Fibroblast of villous mesenchyme (primary cell): ENCODE results near the gene PCDH9. TPM values are rescaled to one million over a fixed set of nuclear protein-coding genes. Genes with fewer than 3 reads are reported as not detected.

Experiments used
- DNase-seq: peaks from one replicate; pipeline ENCODE4 v3.0.0-alpha.2; 2010; ENCODE audit warnings: low read depth
- H3K4me3 ChIP-seq: 2 replicates; pipeline ENCODE4 v1.5.1; 2011; ENCODE audit warnings: low read depth, mild to moderate bottlenecking, low read length
- CTCF ChIP-seq: IDR thresholded peaks from 2 replicates; pipeline ENCODE4 v1.5.1; 2012; ENCODE audit warnings: low read depth, mild to moderate bottlenecking, low read length; ENCODE audit not compliant: insufficient read depth
- total RNA-seq: library from RNA; depleted of rRNA; stranded (reverse); fragments of >200 nt; gene quantifications from 2 replicates; pipeline ENCODE4 v1.2.3, GENCODE V29; 2012

Gene PCDH9
- total RNA-seq, 1 donor = 9.9 TPM

- no peak overlapping the region for H3K4me3 ChIP-seq
Measured at GRCh38 chr13:66503890-66504289, 726.2 kb downstream of the PCDH9 start.

GRCh38 chr13:66501181-66501580 lies 729.0 kb downstream of the PCDH9 start:
- DNase-seq = peak; percentile 35
- TF ChIP-seq CTCF = no peak
- H3K4me3 ChIP-seq = no peak overlapping the region

More at GRCh38 chr13:66503890-66504289, 726.2 kb downstream of the PCDH9 start:
- DNase-seq = no peak
- TF ChIP-seq CTCF = no peak

GRCh38 chr13:66492479-66492878 lies 737.7 kb downstream of the PCDH9 start:
- H3K4me3 ChIP-seq = no peak overlapping the region
- no peak for TF ChIP-seq CTCF
- DNase-seq = no peak

- TF ChIP-seq CTCF = no peak
Measured at GRCh38 chr13:66491251-66491650, 738.9 kb downstream of the PCDH9 start.

GRCh38 chr13:66489586-66489985 lies 740.5 kb downstream of the PCDH9 start:
- no peak for DNase-seq
- no peak for TF ChIP-seq CTCF
- no peak overlapping the region for H3K4me3 ChIP-seq

More at GRCh38 chr13:66491251-66491650, 738.9 kb downstream of the PCDH9 start:
- no peak for DNase-seq
- no peak overlapping the region for H3K4me3 ChIP-seq

GRCh38 chr13:66489172-66489571 lies 741.0 kb downstream of the PCDH9 start:
- H3K4me3 ChIP-seq = no peak overlapping the region
- TF ChIP-seq CTCF = no peak
- DNase-seq = no peak

GRCh38 chr13:66483712-66484111 lies 746.4 kb downstream of the PCDH9 start:
- no peak for TF ChIP-seq CTCF
- no peak for DNase-seq
- no peak overlapping the region for H3K4me3 ChIP-seq
